GM06990 (cell line): ENCODE results near the gene DNAH2.

Source experiments
- DNase-seq: peaks from one replicate; pipeline ENCODE4 v3.0.0-alpha.2; 2011; ENCODE audit not compliant: insufficient read length; ENCODE audit errors: extremely low read depth
- H3K27me3 ChIP-seq: replicated peaks from 2 replicates; pipeline ENCODE4 v1.6.0; 2011; ENCODE audit warnings: low read length; ENCODE audit not compliant: control insufficient read depth, insufficient read depth
- H3K36me3 ChIP-seq: 2 replicates; pipeline ENCODE4 v1.5.1; 2011; ENCODE audit warnings: low read length; ENCODE audit not compliant: control insufficient read depth, insufficient read depth
- H3K4me3 ChIP-seq: replicated peaks from 2 replicates; pipeline ENCODE4 v1.5.1; 2011; ENCODE audit warnings: low read depth, mild to moderate bottlenecking, control low read depth, low read length
- TF ChIP-seq, protein P1 (sequence below): IDR thresholded peaks from 2 replicates; pipeline ENCODE4 v1.5.1; 2011; ENCODE audit warnings: low read length, control low read depth, mild to moderate bottlenecking, inconsistent platforms; ENCODE audit not compliant: insufficient read depth, poor library complexity, severe bottlenecking

Gene DNAH2

GRCh38 chr17:7852262-7852670, 134.7 kb downstream of the DNAH2 start:
- Histone ChIP-seq H3K4me3 (no peak overlapping the region; the same call in 1 of the 2 replicates), H3K27me3 (no peaks in the 10 kb centered on the region), H3K36me3 (peaks cover 38% of the 10 kb centered on the region)
- DNase-seq: no peak
- TF ChIP-seq, protein P1, sequence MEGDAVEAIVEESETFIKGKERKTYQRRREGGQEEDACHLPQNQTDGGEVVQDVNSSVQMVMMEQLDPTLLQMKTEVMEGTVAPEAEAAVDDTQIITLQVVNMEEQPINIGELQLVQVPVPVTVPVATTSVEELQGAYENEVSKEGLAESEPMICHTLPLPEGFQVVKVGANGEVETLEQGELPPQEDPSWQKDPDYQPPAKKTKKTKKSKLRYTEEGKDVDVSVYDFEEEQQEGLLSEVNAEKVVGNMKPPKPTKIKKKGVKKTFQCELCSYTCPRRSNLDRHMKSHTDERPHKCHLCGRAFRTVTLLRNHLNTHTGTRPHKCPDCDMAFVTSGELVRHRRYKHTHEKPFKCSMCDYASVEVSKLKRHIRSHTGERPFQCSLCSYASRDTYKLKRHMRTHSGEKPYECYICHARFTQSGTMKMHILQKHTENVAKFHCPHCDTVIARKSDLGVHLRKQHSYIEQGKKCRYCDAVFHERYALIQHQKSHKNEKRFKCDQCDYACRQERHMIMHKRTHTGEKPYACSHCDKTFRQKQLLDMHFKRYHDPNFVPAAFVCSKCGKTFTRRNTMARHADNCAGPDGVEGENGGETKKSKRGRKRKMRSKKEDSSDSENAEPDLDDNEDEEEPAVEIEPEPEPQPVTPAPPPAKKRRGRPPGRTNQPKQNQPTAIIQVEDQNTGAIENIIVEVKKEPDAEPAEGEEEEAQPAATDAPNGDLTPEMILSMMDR: no peak

DNA sequence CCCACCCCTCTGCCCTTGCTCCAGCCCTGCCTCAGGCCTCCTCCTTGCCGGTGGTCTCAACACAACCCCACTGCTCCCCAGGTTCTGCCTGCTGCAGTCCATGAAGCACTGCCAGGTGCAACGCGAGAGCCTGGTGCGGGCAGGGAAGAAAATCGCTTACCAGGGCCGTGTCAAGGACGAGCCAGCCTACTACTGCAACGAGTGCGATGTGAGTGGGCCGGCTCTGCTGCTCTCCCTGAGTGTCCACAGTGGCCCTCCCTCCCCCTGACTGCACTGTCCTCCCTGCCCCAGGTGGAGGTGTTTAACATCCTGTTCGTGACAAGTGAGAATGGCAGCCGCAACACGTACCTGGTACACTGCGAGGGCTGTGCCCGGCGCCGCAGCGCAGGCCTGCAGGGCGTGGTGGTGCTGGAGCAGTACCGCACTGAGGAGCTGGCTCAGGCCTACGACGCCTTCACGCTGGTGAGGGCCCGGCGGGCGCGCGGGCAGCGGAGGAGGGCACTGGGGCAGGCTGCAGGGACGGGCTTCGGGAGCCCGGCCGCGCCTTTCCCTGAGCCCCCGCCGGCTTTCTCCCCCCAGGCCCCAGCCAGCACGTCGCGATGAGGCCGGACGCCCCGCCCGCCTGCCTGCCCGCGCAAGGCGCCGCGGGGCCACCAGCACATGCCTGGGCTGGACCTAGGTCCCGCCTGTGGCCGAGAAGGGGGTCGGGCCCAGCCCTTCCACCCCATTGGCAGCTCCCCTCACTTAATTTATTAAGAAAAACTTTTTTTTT, 135.6 kb downstream of the DNAH2 start:
- H3K4me3 ChIP-seq: no peak overlapping the region
- no peaks in the 10 kb centered on the region for H3K27me3 ChIP-seq
- TF ChIP-seq, protein P1: no peak
- H3K36me3 ChIP-seq: peaks cover 33% of the 10 kb centered on the region
- DNase-seq: no peak

DNA sequence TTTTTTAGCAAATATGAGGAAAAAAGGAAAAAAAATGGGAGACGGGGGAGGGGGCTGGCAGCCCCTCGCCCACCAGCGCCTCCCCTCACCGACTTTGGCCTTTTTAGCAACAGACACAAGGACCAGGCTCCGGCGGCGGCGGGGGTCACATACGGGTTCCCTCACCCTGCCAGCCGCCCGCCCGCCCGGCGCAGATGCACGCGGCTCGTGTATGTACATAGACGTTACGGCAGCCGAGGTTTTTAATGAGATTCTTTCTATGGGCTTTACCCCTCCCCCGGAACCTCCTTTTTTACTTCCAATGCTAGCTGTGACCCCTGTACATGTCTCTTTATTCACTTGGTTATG, 136.1 kb downstream of the DNAH2 start:
- H3K36me3 ChIP-seq: peaks cover 30% of the 10 kb centered on the region
- DNase-seq: no peak
- no peaks in the 10 kb centered on the region for H3K27me3 ChIP-seq
- TF ChIP-seq, protein P1: no peak
- H3K4me3 ChIP-seq: no peak overlapping the region

DNA sequence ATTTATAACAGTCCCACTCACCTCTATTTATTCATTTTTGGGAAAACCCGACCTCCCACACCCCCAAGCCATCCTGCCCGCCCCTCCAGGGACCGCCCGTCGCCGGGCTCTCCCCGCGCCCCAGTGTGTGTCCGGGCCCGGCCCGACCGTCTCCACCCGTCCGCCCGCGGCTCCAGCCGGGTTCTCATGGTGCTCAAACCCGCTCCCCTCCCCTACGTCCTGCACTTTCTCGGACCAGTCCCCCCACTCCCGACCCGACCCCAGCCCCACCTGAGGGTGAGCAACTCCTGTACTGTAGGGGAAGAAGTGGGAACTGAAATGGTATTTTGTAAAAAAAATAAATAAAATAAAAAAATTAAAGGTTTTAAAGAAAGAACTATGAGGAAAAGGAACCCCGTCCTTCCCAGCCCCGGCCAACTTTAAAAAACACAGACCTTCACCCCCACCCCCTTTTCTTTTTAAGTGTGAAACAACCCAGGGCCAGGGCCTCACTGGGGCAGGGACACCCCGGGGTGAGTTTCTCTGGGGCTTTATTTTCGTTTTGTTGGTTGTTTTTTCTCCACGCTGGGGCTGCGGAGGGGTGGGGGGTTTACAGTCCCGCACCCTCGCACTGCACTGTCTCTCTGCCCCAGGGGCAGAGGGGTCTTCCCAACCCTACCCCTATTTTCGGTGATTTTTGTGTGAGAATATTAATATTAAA, 136.7 kb downstream of the DNAH2 start:
- H3K27me3 ChIP-seq: no peaks in the 10 kb centered on the region

GRCh38 chr17:7854851-7855659, 137.5 kb downstream of the DNAH2 start, which contains the start of gene TMEM88:
Gene TMEM88 (plus strand): TSS chr17:7855066. CDS start chr17:7855075, 9 bp downstream.
- Histone ChIP-seq H3K27me3 (no peaks in the 10 kb centered on the region), H3K4me3 (peak within 1 kb of the TSS; percentile 82), H3K36me3 (peaks cover 22% of the 10 kb centered on the region)
- no peak for DNase-seq
- TF ChIP-seq, protein P1: no peak

More for the DNA sequence above, 136.7 kb downstream of the DNAH2 start:
- H3K4me3 ChIP-seq: no peak overlapping the region
- DNase-seq: no peak
- TF ChIP-seq, protein P1: no peak
- peaks cover 29% of the 10 kb centered on the region for H3K36me3 ChIP-seq
